Measurements from ENCODE around the gene TTC22.

GRCh38 chr1:54796902-54797301 lies 4.2 kb downstream of the TTC22 start:
- TF ChIP-seq POLR2AphosphoS5 (IDR thresholded peaks at IDR 0.05; ENCODE audit: low read depth, low read length) (no peak), CTCF (IDR thresholded peaks at IDR 0.05) (no peak), REST (IDR thresholded peaks at IDR 0.05; ENCODE audit: insufficient read depth in 1 of 2, low read depth in 2 of 2, low read length in 1 of 2) (no peak), TCF7L2 (IDR thresholded peaks at IDR 0.05; ENCODE audit: low read depth, low read length) (no peak)

Measured in Panc1 (cell line).